Memory B cell (primary cell): ENCODE results near the gene SEC61A1.

Experiments used
- ATAC-seq: fragments of 150-1000 bp; cut with Tn5 transposase; 2 replicates; pipeline ENCODE4 v1.10.0; 2021; ENCODE audit warnings: low read depth, mild to moderate bottlenecking, moderate library complexity
- DNase-seq, 2 donors: peaks; one replicate each; pipeline ENCODE4 v3.0.0; 2022; ENCODE audit warnings: low spot score in 2 of 2
- H3K27ac Mint-ChIP-seq: one replicate; pipeline ENCODE4 v1.8.0; 2022; ENCODE audit warnings: mild to moderate bottlenecking, moderate library complexity, mixed read lengths
- H3K27me3 Mint-ChIP-seq: one replicate; pipeline ENCODE4 v1.8.0; 2022; ENCODE audit warnings: mixed read lengths
- H3K36me3 Mint-ChIP-seq: one replicate; pipeline ENCODE4 v1.8.0; 2022; ENCODE audit warnings: mild to moderate bottlenecking, mixed read lengths
- H3K4me1 Mint-ChIP-seq: one replicate; pipeline ENCODE4 v1.8.0; 2022; ENCODE audit warnings: mixed read lengths
- H3K4me3 Mint-ChIP-seq: one replicate; pipeline ENCODE4 v1.8.0; 2022; ENCODE audit warnings: mild to moderate bottlenecking, moderate library complexity, mixed read lengths
- H3K9me3 Mint-ChIP-seq: one replicate; pipeline ENCODE4 v1.8.0; 2022; ENCODE audit warnings: mixed read lengths

Gene SEC61A1

DNA sequence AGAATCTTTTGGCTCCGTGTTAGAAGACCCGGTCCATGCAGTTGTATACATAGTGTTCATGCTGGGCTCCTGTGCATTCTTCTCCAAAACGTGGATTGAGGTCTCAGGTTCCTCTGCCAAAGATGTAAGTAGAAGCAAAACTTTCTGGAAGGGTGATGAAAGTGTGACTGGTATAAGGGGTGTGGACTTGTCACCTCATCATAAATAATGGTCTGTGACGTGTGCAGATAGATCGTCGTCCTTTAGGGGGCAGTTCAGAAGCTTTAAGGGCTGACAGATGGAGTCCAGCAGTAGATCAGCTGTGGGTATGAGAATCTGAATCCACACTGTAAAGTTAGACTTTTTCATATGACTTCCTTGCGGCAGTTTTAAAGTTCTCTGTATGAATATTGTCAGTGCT, 15.3 kb downstream of the SEC61A1 start:
- H3K9me3 Mint-ChIP-seq, result no peaks in the 10 kb centered on the region
- ATAC-seq, result no peak
- no peak for DNase-seq
- H3K27ac Mint-ChIP-seq, result no peak overlapping the region
- peaks cover 29% of the 10 kb centered on the region for H3K36me3 Mint-ChIP-seq
- no peaks in the 10 kb centered on the region for H3K27me3 Mint-ChIP-seq
- H3K4me1 Mint-ChIP-seq, result peaks cover 2% of the 10 kb centered on the region
- no peak overlapping the region for H3K4me3 Mint-ChIP-seq

DNA sequence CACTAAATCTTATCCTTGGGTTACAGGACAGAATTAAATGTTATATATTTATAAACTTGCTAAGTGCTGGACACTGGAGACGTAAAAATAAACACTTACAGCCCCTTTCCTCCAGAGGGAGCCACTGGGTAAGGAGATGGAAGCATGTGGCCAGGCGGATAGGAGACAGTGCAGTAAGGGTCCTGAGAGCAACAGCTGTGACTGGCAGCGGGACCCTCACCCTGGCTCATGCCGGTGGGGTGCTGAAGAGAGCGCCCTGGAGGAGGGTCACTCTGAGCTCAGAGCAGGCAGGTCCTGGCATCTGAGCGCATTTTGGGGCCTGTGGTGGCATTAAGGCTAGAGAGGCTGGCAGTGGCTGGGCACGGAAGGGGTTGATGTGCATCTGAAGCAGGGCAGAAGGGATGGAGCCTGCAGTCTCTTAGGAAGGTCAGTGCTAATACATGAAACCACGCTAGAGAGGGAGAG, 16.0 kb downstream of the SEC61A1 start:
- Mint-ChIP-seq H3K27ac (no peak overlapping the region), H3K36me3 (peaks cover 25% of the 10 kb centered on the region), H3K4me3 (no peak overlapping the region), H3K27me3 (no peaks in the 10 kb centered on the region), H3K9me3 (no peaks in the 10 kb centered on the region), H3K4me1 (peaks cover 2% of the 10 kb centered on the region)
- ATAC-seq, result peak; percentile 58
- DNase-seq, result peak; percentile 44 to 46

DNA sequence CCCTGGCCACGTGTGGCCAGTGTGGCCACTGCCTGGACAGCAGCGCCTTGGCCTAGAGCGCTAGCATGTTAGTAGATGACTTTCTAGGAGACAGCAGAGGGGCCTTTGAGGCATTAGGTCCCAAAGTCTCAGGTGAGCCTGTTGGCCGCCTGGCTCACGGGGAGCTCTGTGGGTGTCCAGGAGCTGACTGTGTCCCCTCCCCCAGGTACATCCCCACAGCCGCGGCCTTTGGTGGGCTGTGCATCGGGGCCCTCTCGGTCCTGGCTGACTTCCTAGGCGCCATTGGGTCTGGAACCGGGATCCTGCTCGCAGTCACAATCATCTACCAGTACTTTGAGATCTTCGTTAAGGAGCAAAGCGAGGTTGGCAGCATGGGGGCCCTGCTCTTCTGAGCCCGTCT, 17.0 kb downstream of the SEC61A1 start:
- Mint-ChIP-seq H3K36me3 (peaks cover 21% of the 10 kb centered on the region), H3K27me3 (no peaks in the 10 kb centered on the region), H3K9me3 (no peaks in the 10 kb centered on the region), H3K27ac (no peak overlapping the region), H3K4me1 (no peaks in the 10 kb centered on the region), H3K4me3 (no peak overlapping the region)
- DNase-seq (no peak), ATAC-seq (no peak)

DNA sequence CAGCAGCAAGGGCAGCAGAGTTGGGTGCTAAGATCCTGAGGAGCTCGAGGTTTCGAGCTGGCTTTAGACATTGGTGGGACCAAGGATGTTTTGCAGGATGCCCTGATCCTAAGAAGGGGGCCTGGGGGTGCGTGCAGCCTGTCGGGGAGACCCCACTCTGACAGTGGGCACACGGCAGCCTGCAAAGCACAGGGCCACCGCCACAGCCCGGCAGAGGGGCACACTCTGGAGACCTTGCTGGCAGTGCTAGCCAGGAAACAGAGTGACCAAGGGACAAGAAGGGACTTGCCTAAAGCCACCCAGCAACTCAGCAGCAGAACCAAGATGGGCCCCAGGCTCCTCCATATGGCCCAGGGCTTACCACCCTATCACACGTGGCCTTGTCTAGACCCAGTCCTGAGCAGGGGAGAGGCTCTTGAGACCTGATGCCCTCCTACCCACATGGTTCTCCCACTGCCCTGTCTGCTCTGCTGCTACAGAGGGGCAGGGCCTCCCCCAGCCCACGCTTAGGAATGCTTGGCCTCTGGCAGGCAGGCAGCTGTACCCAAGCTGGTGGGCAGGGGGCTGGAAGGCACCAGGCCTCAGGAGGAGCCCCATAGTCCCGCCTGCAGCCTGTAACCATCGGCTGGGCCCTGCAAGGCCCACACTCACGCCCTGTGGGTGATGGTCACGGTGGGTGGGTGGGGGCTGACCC, 18.8 kb downstream of the SEC61A1 start:
- Mint-ChIP-seq H3K4me1 (peaks cover 2% of the 10 kb centered on the region), H3K9me3 (no peaks in the 10 kb centered on the region), H3K27ac (no peak overlapping the region), H3K36me3 (peaks cover 14% of the 10 kb centered on the region), H3K4me3 (no peak overlapping the region), H3K27me3 (no peaks in the 10 kb centered on the region)
- DNase-seq, result no peak
- ATAC-seq, result no peak

DNA sequence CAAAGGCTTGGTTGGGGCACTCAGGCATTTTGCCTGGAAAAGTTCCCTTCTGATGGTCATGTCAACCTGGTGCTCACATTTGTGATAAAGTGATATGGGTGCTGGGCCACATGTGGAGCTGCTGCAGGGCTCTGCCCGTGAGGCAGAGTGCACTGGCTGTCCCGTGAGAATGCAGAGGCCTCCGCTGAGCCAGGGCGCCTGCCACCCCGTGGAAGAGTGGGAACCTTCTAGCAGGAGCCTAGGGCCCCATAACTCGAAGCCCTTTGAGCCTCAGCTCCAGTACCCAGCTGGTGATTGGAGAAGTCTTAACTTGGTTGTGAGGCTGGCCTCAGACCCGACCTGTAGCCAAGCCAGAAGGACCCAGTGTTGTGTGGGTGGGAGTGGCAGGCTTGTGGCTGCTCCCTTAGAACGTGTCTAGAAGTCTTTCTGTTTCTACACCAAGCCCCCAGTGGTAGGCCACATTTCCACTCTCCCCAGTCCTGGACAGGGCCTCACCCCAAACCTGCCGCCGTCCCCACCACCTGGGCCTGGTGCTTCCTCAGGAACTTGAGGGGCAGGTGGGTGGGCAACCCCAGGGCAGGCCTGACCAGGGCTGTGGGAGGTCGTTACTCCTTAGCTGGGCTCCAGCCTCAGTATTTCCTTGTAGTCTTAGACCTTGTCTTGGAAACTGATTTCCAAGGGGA, 19.7 kb downstream of the SEC61A1 start:
- Mint-ChIP-seq H3K36me3 (peaks cover 11% of the 10 kb centered on the region), H3K27ac (no peak overlapping the region), H3K4me1 (peaks cover 2% of the 10 kb centered on the region), H3K27me3 (no peaks in the 10 kb centered on the region), H3K9me3 (no peaks in the 10 kb centered on the region), H3K4me3 (no peak overlapping the region)
- DNase-seq (no peak), ATAC-seq (no peak)

DNA sequence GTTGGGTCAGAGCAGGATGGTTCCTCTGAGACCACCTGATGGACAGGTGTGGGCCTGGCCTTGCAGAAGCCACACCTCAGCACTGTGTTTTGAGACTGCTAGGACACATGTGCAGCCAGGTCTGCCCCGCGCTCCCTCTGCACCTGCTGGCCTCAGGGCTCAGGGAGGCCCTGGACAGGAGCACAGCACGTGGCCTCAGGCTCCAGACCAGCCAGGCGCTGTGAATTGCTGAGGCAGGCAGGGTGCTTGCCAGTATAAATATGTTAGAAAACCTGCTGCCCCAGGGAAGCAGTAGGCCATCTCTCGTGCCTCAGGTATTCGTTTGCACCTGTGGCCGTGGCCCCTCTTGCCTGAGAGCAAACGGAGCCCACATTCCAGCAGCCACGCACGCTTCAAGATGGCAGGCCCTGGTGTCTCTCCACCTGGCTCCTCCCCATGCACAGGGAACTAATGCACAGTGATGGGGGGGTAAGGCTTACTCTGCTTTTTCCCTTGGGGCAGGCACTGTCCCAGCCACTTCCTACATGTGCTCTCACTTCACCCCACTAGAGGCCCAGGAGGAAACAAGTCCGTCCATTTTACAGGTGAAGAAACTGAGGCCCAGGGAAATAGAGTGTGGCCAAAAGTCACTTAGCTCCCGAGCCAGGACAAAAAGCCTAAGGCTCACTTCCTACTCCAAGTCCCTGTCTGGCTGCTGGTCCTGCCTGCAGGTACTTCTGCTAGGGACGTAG, 20.4 kb downstream of the SEC61A1 start:
- ATAC-seq (no peak), DNase-seq (no peak)
- Mint-ChIP-seq H3K9me3 (no peaks in the 10 kb centered on the region), H3K4me1 (peaks cover 2% of the 10 kb centered on the region), H3K36me3 (peaks cover 6% of the 10 kb centered on the region), H3K4me3 (no peak overlapping the region), H3K27ac (no peak overlapping the region), H3K27me3 (no peaks in the 10 kb centered on the region)

DNA sequence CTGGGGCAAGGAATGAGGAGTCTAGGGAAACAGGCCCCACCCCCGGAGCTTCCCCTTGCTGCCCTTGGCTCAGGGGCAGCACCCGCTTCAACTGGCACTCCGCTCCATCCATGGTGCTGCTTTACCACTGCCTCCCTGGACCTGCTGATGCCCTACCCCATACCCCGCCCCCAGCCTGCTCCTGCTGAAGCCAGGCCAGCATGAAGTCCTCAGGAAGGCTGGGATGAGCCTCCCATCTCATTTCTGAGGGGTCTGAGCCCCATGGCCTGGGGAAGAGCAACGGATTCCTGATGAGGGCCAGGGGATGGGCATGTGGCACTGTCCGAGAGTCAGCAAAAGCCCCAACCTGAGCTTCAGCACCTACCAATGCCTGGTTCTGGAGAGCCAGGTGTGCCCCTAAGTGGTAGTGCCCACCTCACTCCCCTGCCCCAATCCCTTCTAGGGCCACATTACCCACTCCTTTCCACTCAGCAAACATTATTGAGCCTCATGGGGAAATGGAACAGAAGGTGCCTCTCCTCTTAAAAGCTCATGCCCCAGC, 21.0 kb downstream of the SEC61A1 start:
- H3K27ac Mint-ChIP-seq, result no peak overlapping the region
- H3K36me3 Mint-ChIP-seq, result peaks cover 3% of the 10 kb centered on the region
- H3K4me3 Mint-ChIP-seq, result no peak overlapping the region
- H3K9me3 Mint-ChIP-seq, result no peaks in the 10 kb centered on the region
- no peaks in the 10 kb centered on the region for H3K27me3 Mint-ChIP-seq
- H3K4me1 Mint-ChIP-seq, result peaks cover 2% of the 10 kb centered on the region
- no peak for DNase-seq
- no peak for ATAC-seq

DNA sequence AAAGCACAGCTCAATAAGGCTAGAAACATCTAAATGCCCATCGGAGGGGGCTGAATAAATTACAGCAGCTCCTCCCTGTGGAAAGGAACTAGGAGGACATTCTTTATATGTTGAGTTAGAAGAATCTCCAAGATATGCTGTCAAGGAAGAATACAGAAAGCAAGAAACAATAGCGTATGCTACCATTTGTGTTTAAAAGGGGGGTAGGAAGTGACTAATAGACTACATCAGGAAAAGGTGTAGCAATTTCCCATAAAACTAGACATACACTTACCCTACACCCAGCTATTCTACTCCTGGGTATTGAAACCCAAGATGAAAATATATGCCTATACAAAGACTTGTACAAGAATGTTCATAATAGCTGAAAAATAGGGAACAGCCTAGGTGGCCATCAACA, 21.6 kb downstream of the SEC61A1 start:
- Mint-ChIP-seq H3K27ac (no peak overlapping the region), H3K9me3 (no peaks in the 10 kb centered on the region), H3K36me3 (peaks cover 3% of the 10 kb centered on the region), H3K4me3 (no peak overlapping the region), H3K4me1 (peaks cover 2% of the 10 kb centered on the region), H3K27me3 (no peaks in the 10 kb centered on the region)
- ATAC-seq (no peak), DNase-seq (no peak)

DNA sequence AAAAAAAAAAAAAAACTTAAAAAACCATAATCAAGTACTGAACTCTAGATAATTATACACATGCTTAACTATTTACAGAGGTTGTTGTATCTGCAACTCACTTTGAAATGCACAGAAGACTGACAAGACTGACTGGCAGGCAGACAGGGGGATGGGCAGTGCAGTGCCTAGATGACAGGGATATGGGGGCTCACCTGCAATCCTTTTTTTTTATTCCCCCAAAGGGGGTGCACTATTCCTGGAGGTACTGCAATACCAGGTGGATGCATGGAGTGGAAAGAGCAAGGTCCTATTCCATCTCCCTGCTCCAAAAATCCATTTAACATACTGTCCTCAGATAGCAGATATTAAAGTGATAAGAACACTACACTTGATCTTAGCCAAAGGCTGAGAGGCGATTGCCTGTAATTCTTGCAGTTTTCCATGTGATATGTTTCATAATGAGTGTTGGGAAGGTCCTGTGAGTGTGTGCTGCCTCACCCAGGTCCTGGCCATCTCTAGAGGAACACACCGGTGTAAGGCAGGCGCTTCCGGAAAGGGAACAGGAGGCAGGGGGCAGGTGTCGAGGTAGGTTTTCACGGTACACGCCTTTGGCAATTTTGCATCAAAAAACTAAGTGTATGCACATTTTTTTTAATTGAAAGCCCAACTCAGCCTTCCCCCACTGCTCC, 22.7 kb downstream of the SEC61A1 start:
- Mint-ChIP-seq H3K27ac (no peak overlapping the region), H3K4me3 (peak overlapping the region; percentile 82), H3K36me3 (peaks cover 7% of the 10 kb centered on the region), H3K9me3 (no peaks in the 10 kb centered on the region), H3K4me1 (peaks cover 2% of the 10 kb centered on the region), H3K27me3 (no peaks in the 10 kb centered on the region)
- no peak for DNase-seq
- no peak for ATAC-seq

DNA sequence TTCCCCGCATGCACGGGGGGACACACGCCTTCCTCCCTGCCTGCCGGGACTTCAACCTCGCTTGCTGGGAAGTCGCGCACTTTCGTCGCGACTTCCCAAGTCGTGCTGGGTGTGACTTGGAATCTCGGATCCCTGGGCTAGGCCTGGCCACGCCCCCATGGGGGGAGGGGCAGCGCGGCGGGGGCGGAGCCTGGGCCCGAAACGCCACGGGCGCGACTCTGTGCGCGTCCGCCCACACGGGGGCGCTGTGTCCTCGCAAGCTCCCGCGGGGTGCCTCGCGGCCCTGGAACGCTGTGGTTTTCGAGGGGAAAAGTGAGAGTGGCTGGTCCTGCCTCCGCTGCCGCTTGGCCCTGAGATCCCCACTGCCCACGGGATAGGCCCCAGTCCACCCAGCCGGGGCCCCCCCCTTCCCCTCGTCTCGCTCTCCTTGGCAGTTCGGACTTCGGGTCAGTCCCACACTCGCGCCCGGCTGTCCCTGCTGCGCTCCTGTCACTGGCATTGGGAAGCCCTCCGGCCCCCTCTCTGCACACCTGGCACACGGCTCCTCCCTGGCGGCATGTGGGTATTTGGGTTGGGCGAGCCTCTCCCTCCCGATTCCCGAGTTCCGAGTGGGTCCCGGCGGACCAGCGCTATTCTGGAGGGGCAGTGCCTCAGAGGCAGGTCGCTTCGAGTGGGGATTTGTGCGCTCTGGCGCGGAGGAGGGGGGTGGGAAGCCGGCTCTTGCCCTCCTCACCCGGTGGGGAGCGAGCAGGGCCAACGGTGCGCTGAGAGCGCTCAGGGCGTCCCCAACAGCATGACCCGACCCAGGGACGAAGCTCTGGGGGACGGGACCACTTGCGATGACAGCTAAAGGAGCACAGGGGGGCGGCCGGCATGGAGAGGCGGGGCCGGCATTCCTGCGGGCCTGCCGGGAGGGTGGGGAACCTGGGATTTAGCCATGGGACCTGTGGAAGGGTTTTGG, 23.6 kb downstream of the SEC61A1 start:
- H3K27me3 Mint-ChIP-seq, result no peaks in the 10 kb centered on the region
- ATAC-seq (peak; percentile 82), DNase-seq (peak; percentile 90 to 97)
- H3K4me1 Mint-ChIP-seq, result peaks cover 2% of the 10 kb centered on the region
- no peaks in the 10 kb centered on the region for H3K9me3 Mint-ChIP-seq
- H3K27ac Mint-ChIP-seq, result no peak overlapping the region
- H3K36me3 Mint-ChIP-seq, result peaks cover 11% of the 10 kb centered on the region
- H3K4me3 Mint-ChIP-seq, result peak overlapping the region; percentile 82

DNA sequence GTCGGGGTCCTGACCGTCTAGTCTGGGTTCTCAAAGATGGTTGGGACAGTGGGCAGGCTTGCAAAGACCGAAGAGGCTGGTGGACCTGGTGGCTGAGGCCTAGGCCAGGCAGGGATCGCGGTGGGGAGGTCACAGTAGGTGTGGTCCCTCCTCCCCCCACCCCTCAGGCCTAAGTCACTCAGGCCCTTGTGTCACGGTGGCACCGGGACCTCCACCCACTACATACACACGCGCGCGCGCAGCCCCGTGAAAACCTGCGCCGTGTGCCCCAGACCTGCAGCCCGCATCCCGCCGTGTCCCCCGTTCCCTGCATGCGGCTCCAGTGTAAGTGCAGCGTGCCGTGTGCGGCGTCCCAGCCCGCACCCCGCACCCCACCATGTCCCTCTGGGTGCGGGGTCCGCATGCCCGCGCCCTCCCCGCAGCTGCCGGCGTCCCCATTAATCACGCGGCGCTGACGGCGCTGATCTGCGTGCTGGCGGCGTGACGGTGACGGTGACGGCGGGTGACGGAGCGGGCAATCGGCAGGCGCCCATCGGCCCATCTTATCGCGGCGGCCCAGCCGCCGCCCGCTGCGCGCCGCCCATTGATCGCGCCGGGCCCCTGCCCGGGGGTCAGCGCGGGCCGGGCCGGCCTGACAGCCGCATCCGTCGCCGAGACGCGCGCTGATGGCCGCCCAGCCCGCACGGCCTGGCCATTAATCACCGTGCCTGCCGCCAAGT, 24.4 kb downstream of the SEC61A1 start:
- H3K27ac Mint-ChIP-seq, result no peak overlapping the region
- DNase-seq, result peak; percentile 28 to 41
- no peaks in the 10 kb centered on the region for H3K9me3 Mint-ChIP-seq
- H3K4me1 Mint-ChIP-seq, result peaks cover 2% of the 10 kb centered on the region
- ATAC-seq, result peak; percentile 55
- H3K27me3 Mint-ChIP-seq, result no peaks in the 10 kb centered on the region
- peaks cover 16% of the 10 kb centered on the region for H3K36me3 Mint-ChIP-seq
- H3K4me3 Mint-ChIP-seq, result peak overlapping the region; percentile 82

DNA sequence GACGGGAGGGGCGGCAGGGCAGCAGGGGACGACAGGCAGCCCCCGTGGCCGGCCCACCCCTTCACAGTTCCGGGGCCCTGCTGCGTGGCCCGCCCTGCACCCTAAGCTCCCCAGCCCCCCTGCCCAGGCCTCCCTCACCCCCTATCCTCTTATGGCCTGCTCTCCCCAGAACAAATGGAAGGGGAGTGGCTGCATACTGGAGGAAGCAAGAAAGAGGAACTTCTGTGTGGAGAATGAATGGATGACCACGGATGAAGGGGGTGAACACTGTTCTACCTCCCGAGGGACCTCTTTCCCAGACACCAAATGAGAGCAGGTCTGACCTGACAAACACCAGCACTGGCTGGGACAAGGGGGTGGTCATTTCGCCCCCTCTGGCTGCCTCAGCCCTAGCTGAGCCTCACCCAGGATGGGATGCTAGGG, 25.0 kb downstream of the SEC61A1 start:
- H3K9me3 Mint-ChIP-seq, result no peaks in the 10 kb centered on the region
- ATAC-seq, result peak; percentile 46
- peak overlapping the region; percentile 77 for H3K4me3 Mint-ChIP-seq
- peaks cover 2% of the 10 kb centered on the region for H3K4me1 Mint-ChIP-seq
- H3K27ac Mint-ChIP-seq, result no peak overlapping the region
- H3K36me3 Mint-ChIP-seq, result peaks cover 16% of the 10 kb centered on the region
- DNase-seq, result peak in 1 of 2 donors; percentile 9
- H3K27me3 Mint-ChIP-seq, result no peaks in the 10 kb centered on the region
